Spleen (tissue), 7 donors: Measurements from ENCODE around the gene ATOX1.

Source experiments
- POLR2A ChIP-seq, 3 donors: fragments of 450-650 bp; IDR thresholded peaks; one replicate each; pipeline ENCODE4 v1.5.1; 2017; ENCODE audit warnings: antibody characterized with exemption in 3 of 3, mild to moderate bottlenecking in 1 of 3
- POLR2AphosphoS5 ChIP-seq, 3 donors: sonication (generic); formaldehyde crosslinking; IDR thresholded peaks; one replicate each; pipeline ENCODE4 v1.5.1; 2017; ENCODE audit warnings: antibody characterized with exemption in 3 of 3
- TF ChIP-seq, protein P1 (sequence below), 11 experiments: fragments of 200-600 bp in 7 of 11; fragments of 450-650 bp in 4 of 11; sonication (generic) in 4 of 11; IDR thresholded peaks in 8 of 11; conservative IDR thresholded peaks in 3 of 11; 1 replicate in 7 of 11; 2 replicates in 4 of 11; pipeline versions ENCODE4 v1.4.0 to v1.8.0; 2016 to 2021; ENCODE audit warnings: antibody characterized with exemption in 11 of 11, inconsistent platforms in 4 of 11, mild to moderate bottlenecking in 1 of 11
- donor health status: DM: no; HTN: no; CAD: no; lungs with moderate emphysema.
- donor health status: DM: no; HTN: no; CAD: no.
- donor health status: DM: no; HTN: no; CAD: no.

DNA sequence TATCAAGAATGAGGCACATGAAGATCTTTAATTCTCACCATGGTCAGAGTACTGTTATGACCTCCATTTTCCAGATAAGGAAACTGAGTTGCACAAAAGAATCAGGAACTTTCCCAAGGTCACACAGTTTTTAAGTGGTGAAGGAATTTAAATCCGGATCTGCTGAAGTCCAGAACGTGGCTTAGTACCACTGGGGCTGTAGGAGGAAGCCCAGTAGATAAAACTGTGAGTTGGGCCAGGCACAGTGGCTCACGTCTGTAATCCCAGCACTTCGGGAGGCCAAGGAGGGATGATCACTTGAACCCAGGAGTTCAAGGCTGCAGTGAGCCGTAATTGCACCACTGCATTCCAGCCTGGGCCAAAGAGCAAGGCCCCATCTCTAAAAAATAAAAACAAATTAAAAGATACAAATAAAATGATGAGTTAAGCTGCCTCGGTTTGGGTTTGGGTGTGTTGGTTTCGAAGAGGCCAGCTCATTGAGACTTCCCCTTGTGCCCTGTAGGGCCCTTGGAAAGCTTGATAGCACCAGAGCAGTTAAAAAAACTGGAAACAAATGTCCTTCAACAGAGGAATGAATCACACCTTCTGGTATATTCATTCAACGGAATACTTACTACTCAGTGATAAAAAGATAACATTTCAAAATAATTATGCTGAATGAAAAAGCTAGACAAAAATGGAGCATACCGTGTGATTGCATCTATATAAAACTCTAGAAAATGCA lies 20.1 kb downstream of the ATOX1 start:
- TF ChIP-seq, protein P1, sequence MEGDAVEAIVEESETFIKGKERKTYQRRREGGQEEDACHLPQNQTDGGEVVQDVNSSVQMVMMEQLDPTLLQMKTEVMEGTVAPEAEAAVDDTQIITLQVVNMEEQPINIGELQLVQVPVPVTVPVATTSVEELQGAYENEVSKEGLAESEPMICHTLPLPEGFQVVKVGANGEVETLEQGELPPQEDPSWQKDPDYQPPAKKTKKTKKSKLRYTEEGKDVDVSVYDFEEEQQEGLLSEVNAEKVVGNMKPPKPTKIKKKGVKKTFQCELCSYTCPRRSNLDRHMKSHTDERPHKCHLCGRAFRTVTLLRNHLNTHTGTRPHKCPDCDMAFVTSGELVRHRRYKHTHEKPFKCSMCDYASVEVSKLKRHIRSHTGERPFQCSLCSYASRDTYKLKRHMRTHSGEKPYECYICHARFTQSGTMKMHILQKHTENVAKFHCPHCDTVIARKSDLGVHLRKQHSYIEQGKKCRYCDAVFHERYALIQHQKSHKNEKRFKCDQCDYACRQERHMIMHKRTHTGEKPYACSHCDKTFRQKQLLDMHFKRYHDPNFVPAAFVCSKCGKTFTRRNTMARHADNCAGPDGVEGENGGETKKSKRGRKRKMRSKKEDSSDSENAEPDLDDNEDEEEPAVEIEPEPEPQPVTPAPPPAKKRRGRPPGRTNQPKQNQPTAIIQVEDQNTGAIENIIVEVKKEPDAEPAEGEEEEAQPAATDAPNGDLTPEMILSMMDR (IDR thresholded peaks at IDR 0.05 in 8 of 11, conservative IDR thresholded peaks at IDR 0.05 in 3 of 11) = no peak
- TF ChIP-seq POLR2AphosphoS5 (IDR thresholded peaks at IDR 0.05) (no peak), POLR2A (IDR thresholded peaks at IDR 0.05) (no peak)
